ENCODE data around the gene CENPE.
A peak's percentile ranks its signal among the peaks of the same experiment; 100 is the strongest.

The CENPE gene

GRCh38 chr4:103075894-103076746, 122.0 kb downstream of the CENPE start:
- DNase-seq = peak in 51 of 56 donors; percentile 5 to 77 (median 56)

DNA sequence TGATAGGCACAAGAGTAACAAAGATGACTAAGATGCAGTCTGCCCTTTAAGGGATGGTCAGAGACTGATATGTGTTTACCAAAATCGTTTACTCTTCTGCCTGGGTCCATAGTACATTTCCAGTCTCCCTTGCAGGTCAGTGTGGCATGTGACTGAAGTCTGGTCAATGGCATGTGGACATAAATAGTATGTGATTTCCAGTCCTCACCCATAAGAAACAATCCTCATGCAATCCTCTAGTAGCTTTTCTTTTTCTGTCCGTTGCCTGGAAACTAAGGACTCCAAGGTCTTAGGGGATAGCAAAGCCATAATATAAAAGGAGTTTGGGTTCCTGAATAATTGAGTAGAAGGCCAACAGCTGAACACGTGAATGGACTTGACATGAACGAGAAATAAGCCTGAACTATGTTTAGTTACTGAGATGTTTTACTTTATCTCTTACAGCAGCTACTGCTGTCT, 122.7 kb downstream of the CENPE start:
- DNase-seq = no peak

DNA sequence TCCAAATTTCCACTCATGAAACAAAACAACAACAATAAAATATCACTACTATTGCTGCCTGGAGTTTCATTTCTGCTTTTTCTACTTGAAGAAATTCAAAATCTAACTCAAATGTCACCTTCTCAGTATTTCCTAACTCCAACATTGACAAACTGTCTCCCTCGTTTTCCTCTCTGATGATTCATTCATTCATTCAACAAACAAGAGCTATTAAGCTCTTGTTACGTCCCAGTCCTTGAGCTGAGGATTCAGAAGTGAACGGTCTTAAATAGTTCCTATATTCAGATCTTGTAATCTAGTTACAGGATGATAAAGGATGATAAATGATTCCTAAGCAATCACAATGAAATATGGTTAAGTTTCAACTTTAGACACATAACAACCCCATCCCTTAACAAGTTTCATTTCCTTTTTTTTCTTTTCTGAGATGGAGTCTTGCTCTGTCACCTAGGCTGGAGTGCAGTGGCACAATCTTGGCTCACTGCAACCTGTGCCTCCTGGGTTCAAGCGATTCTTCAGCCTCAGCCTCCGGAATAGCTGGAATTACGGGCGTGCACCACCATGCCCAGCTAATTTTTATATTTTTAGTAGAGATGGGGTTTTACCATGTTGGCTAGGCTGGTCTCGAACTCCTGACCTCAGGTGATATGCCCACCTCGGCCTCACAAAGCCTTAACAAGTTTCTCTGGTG, 123.3 kb downstream of the CENPE start:
- DNase-seq = no peak

GRCh38 chr4:103073792-103074438, 124.2 kb downstream of the CENPE start:
- DNase-seq = no peak

GRCh38 chr4:103067841-103068547, 130.1 kb downstream of the CENPE start:
- no peak for DNase-seq

- no peak for DNase-seq
Measured at GRCh38 chr4:103060453-103061148, 137.5 kb downstream of the CENPE start.
